ENCODE measurements around the gene CHPF2.

Gene CHPF2

GRCh38 chr7:151247611-151248345 lies 15.5 kb downstream of the CHPF2 start:
- peak; percentile 63 for DNase-seq

- DNase-seq, result peak; percentile 79
Observed at GRCh38 chr7:151248346-151249033, 16.2 kb downstream of the CHPF2 start, which contains the start of gene SMARCD3. TSS of gene SMARCD3 (minus strand) at chr7:151248694. CDS start at chr7:151248562, 132 bp downstream.

- DNase-seq, result peak; percentile 77
Observed at GRCh38 chr7:151249034-151249731, 16.9 kb downstream of the CHPF2 start.

GRCh38 chr7:151249732-151250072 lies 17.4 kb downstream of the CHPF2 start:
- DNase-seq, result peak; percentile 81

GRCh38 chr7:151250181-151251132 lies 18.2 kb downstream of the CHPF2 start:
- DNase-seq, result no peak

- peak; percentile 72 for DNase-seq
Observed at GRCh38 chr7:151251328-151251688, 19.0 kb downstream of the CHPF2 start.

GRCh38 chr7:151251689-151252560 lies 19.6 kb downstream of the CHPF2 start:
- DNase-seq, result peak; percentile 89

GRCh38 chr7:151252561-151252835 lies 20.2 kb downstream of the CHPF2 start:
- no peak for DNase-seq

GRCh38 chr7:151252961-151253711 lies 20.9 kb downstream of the CHPF2 start:
- no peak for DNase-seq

- DNase-seq, result no peak
Observed at GRCh38 chr7:151254316-151254715, 22.0 kb downstream of the CHPF2 start.

- no peak for DNase-seq
Observed at GRCh38 chr7:151254851-151255250, 22.6 kb downstream of the CHPF2 start.

GRCh38 chr7:151255390-151255789 lies 23.1 kb downstream of the CHPF2 start:
- DNase-seq, result no peak

GRCh38 chr7:151256410-151257045 lies 24.2 kb downstream of the CHPF2 start:
- no peak for DNase-seq

GRCh38 chr7:151257990-151258389 lies 25.7 kb downstream of the CHPF2 start:
- DNase-seq, result no peak

GRCh38 chr7:151260471-151260870 lies 28.2 kb downstream of the CHPF2 start:
- DNase-seq, result no peak

- no peak for DNase-seq
Observed at GRCh38 chr7:151260883-151261282, 28.6 kb downstream of the CHPF2 start.

- no peak for DNase-seq
Observed at GRCh38 chr7:151261529-151261928, 29.2 kb downstream of the CHPF2 start.

- no peak for DNase-seq
Observed at GRCh38 chr7:151264615-151265014, 32.3 kb downstream of the CHPF2 start.

GRCh38 chr7:151265351-151265931 lies 33.2 kb downstream of the CHPF2 start:
- DNase-seq, result no peak

- no peak for DNase-seq
Observed at GRCh38 chr7:151269511-151269910, 37.2 kb downstream of the CHPF2 start.

All from femur (tissue), 1 donor.